ENCODE data around the gene STK32B.
"Not testable (repeated sequence)": the region's sequence is repeated elsewhere in the genome, so short reads cannot be mapped to it uniquely, and the experiment has no call there.

Gene STK32B

DNA sequence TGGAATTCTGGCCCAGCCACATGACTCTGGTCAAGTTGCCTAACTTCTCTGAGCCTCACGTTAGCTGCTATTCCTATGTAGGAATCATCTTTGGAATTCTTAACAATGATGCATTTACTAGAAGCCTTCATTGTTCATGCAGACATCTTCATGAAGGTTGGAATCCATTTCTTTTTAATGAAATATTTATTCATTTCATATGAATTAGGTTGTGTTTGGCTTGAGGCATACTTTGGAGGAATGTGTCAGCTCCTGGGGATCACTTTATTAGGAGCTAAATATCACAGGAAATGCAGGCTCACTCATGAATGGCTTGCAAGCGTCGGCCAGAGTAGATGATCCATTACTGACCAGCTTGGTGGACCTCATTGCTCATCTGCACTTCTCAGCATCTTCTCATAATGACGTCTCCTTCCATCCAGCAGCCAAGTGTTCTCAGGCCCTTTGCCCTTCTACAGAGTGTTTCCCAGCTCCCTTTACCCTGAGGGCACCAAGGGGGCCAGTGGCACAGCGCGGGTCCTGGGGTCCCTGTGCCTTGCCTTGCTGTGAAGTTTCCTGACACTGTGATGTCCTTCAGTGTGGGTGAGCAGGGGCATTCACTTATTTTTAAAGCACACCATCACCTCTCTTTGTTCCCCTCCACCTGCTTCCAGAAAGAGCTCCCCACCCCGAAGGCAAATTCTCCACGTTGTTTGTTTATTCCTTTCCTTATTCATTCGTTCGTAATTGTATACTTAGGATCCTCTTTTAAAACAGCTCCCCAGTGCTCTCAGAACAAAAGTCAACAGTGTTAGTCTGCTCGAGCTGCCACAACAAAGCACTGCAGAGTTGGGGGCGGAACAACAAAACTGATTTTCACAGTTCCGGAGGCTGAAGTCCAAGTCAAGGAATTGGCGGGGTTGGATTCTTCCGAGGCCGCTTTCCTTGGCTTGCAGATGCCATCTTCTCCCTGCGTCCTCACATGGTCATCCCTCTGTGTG lies 106.8 kb downstream of the STK32B start:
- DNase-seq (ENCODE audit: low read depth in 3 of 3, low spot score in 1 of 3), result no peak

- no peak for DNase-seq (ENCODE audit: low read depth in 3 of 3, low spot score in 1 of 3)
Observed at GRCh38 chr4:5158825-5159224, 107.5 kb downstream of the STK32B start.

GRCh38 chr4:5160668-5161067 lies 109.4 kb downstream of the STK32B start:
- no peak for DNase-seq (ENCODE audit: low read depth in 3 of 3, low spot score in 1 of 3)

- no peak for DNase-seq (ENCODE audit: low read depth in 3 of 3, low spot score in 1 of 3)
Observed at GRCh38 chr4:5162909-5163508, 111.7 kb downstream of the STK32B start.

- no peak for DNase-seq (ENCODE audit: low read depth in 3 of 3, low spot score in 1 of 3)
Observed at GRCh38 chr4:5164221-5164912, 113.1 kb downstream of the STK32B start.

GRCh38 chr4:5165420-5166369 lies 114.4 kb downstream of the STK32B start:
- DNase-seq (ENCODE audit: low read depth in 3 of 3, low spot score in 1 of 3), result no peak

- no peak for DNase-seq (ENCODE audit: low read depth in 3 of 3, low spot score in 1 of 3)
Observed at GRCh38 chr4:5166377-5166776, 115.1 kb downstream of the STK32B start.

- no peak for DNase-seq (ENCODE audit: low read depth in 3 of 3, low spot score in 1 of 3)
Observed at GRCh38 chr4:5168891-5169290, 117.6 kb downstream of the STK32B start.

DNA sequence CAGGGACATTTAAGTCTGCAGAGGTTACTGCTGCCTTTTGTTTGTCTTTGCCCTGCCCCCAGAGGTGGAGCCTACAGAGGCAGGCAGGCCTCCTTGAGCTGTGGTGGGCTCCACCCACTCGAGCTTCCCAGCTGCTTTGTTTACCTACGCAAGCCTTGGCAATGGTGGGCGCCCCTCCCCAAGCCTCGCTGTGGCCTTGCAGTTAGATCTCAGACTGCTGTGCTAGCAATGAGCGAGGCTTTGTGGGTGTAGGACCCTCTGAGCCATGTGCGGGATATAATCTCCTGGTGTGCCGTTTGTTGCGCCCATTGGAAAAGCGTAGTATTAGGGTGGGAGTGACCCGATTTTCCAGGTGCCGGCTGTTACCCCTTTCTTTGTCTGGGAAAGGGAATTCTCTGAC lies 124.6 kb downstream of the STK32B start:
- not testable (repeated sequence) for DNase-seq (ENCODE audit: low read depth in 3 of 3, low spot score in 1 of 3)

DNA sequence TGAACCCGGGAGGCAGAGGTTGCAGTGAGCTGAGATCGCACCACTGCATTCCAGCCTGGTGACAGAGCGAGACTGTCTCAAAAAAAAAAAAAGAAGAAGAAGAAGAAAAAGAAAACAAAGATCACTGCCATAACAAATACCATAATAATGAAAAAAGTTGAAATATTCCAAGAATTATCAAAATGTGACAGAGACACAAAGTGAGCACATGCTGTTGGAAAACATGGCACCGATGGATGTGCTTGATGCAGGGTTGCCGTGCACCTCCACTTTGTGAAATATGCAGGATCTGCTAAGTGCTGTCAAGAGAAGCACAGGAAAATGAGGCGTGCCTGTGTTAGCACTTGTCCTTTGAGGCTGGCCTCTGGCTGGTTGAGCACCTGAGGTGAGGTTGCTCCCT lies 133.3 kb downstream of the STK32B start:
- DNase-seq (ENCODE audit: low read depth in 3 of 3, low spot score in 1 of 3), result no peak

GRCh38 chr4:5185551-5185950 lies 134.3 kb downstream of the STK32B start:
- no peak for DNase-seq (ENCODE audit: low read depth in 3 of 3, low spot score in 1 of 3)

DNA sequence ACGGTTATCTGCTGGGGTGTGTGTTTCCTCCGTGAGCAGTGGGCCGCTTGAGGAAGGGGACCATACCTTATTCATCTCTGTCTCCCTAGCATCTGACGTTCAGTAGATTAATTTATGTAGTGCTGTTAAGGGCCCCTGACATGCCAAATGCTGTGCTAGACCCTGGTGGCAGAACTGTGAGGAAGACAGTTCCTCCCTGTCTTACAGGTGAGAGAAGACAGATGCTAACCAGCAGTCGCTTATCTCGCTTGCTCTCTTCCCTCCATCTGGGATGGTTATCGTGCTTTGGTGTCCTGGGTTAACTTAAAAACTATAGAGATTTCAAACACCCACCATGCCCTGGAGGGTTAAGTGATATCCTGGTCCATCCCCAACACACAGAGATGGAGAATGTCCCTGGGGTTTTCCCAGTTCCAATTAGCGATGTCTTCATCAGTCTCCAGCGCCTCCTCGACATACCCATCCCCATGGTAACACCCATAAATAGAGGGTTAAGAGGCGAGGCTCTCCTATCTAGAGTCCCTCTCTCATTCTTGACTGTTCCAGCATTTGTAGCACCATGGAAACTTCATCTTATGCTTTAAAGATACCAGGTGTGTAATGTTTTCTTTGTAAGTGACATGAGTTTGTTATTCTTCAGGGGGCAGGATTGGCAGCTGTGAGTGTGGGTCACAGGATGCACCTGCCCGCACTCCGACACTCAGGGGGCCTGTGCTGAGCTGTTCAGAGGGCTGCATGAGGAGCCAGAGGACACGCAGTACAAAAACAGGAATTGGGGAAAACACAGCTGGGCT lies 135.2 kb downstream of the STK32B start:
- DNase-seq (ENCODE audit: low read depth in 3 of 3, low spot score in 1 of 3), result no peak

DNA sequence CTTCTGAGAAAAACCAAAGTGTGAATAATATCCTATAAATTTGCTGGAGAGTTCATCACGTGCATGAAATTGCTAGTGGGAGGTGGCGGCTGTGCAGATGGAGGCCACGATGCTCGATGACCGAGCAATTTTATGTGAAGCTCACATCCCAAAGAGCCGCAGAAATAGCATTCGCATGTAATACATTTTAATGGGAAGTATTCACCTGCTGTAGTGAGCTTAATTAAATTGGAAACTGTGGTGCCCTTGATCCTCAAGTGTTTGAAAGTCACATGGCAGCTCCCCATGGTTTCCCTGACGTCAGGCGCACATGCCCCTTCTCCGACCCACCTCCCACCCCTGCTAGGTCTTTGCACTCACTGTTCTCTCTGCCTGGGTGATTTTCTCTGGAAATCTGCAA lies 136.8 kb downstream of the STK32B start:
- no peak for DNase-seq (ENCODE audit: low read depth in 3 of 3, low spot score in 1 of 3)

DNA sequence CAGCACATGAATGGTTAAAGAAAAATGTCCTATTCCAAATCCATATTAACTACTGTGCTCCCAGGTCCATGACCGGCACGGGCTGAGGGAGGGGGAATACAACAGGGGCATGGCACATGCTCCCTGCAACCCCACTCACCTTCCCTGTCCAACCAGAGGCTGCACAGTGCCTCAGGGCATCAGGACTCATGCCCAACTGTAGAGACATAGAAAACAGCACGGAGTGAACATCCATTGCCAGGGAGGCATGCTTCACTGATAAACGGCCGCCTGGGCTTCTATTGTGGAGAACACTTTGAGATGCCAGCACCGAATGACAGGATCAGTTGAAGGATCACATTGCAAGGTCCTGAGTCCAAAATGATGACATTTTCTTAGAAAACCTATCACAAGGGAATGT lies 140.6 kb downstream of the STK32B start:
- no peak for DNase-seq (ENCODE audit: low read depth in 3 of 3, low spot score in 1 of 3)

DNA sequence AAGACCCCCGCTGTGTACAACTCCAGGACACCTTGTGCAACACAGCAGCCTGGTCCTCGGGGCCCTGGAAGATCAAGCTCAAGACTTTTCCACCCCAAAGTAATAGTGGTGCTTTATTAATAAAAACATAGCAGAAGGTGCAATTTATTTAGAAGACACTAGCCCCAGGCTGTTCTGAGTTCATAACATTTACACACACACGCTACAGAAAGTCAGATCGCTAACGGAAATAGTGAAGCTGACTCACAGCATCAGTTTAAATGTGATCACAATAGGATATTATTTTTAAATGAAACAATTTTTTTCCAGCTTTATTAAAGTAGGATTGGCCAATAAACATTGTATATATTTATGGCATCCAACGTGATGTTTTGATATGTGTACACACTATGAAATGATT lies 141.0 kb downstream of the STK32B start:
- no peak for DNase-seq (ENCODE audit: low read depth in 3 of 3, low spot score in 1 of 3)

DNA sequence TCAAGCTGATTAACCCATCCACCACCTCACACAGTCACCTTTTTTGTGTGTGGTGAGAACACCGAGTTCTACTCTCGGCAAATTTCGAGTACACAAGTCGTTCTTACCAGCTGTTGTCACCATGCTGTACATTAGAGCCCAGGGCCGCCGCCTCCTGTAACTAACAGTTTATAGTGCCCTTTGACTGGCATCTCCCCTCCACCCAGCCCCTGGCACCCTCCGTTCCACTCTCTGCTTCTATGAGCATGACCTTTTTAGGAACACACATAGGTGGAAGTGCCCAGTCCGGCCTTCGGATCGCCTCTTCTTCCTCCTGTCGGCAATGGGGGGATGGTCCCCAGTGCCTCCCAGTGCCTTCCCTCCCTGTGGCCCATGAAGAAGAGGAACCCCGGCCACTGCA lies 141.4 kb downstream of the STK32B start:
- no peak for DNase-seq (ENCODE audit: low read depth in 3 of 3, low spot score in 1 of 3)

DNA sequence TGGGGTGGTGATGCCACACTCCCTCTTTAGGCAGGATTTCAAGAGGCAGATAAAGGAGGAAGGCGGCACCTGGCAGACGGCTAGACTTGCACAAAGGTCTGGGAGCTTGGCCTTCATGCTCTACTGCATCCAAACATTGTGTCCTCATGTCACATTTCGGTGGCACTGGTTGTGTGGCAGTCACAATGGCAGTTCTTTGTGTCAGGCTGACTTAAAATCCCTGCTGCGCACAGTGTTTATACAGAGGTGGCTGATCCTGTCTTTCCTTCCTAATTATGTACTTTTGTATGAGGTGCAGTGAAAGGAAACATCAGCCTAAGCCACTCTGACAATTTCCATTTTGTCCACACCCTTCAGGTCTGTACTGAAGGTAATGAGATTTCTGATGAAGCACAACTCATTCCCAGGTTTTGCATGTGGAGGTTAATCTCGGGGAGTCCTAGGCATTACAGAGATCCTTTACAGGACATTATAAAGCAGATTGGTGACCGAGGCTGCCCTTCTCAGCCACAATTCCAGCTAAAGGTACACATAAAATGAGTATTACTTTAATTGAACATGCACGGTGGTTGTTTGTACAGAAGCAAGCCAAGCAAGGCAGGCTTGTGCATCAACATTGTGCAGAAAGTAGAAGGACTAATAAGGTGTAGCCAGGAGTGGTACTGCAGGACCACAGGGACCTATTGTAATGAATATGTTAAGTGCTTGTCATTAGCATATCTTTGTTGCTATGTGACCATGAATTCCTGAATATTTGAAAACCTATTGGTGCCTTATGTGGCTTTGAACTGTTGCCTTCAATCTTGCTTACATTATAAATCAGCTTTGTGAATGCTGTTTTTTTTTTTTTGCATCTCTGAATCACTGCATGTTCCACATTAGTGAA lies 147.6 kb downstream of the STK32B start:
- DNase-seq (ENCODE audit: low read depth in 3 of 3, low spot score in 1 of 3), result no peak

DNA sequence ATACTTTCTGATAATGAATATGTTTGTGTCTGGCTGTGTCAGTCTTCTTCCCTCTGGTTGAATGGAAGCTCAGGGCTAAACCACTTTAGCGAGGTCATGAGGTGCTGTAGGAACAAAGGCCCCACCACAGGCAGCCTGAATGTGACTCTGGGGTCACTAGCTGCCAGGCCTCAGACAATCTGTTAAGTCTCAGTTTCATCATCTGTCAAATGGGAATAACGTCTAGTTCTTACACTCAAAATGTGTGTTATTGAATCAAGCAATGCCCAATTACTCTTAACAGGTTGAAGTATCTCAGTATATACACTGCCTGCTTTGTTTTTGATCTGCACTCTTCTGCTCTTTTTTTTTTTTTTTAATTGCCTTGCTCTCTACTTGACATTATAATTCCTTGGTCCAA lies 148.6 kb downstream of the STK32B start:
- DNase-seq (ENCODE audit: low read depth in 3 of 3, low spot score in 1 of 3), result no peak

- no peak for DNase-seq (ENCODE audit: low read depth in 3 of 3, low spot score in 1 of 3)
Observed at GRCh38 chr4:5200513-5200912, 149.2 kb downstream of the STK32B start.

Data from stimulated activated CD4-positive, alpha-beta T cell treated with anti-CD3 and anti-CD28 coated beads, TNF-alpha, amount 100 ng/mL, for 1 hour (primary cell).